Calu3 (cell line): ENCODE data around the gene FFAR2. TPM values are rescaled to one million over a fixed set of nuclear protein-coding genes. Genes with fewer than 3 reads are reported as not detected.

Experiments used
- BruUV-seq: library from RNA; stranded (reverse); fragments of 400-500 nt; replicated peaks from 2 replicates; lab custom pipeline; 2021; lab: Mats Ljungman, UMichigan
- CTCF ChIA-PET: fragments of 300-600 bp; sonication (Branson Sonifier 250); formaldehyde crosslinking; loops from one replicate; lab custom pipeline; 2022; ENCODE audit warnings: antibody characterized with exemption; lab: Charles Lee
- DNase-seq: peaks from one replicate; pipeline ENCODE4 v3.0.0; 2022
- H3K27ac Mint-ChIP-seq: one replicate; pipeline ENCODE4 v1.8.0; 2022; ENCODE audit warnings: mixed read lengths; ENCODE audit not compliant: unreplicated experiment
- H3K27me3 Mint-ChIP-seq: one replicate; pipeline ENCODE4 v1.8.0; 2022; ENCODE audit warnings: mixed read lengths; ENCODE audit not compliant: unreplicated experiment
- H3K36me3 Mint-ChIP-seq: one replicate; pipeline ENCODE4 v1.8.0; 2022; ENCODE audit warnings: mild to moderate bottlenecking, moderate library complexity, mixed read lengths; ENCODE audit not compliant: insufficient read depth, unreplicated experiment
- H3K4me1 Mint-ChIP-seq: one replicate; pipeline ENCODE4 v1.8.0; 2022; ENCODE audit warnings: mild to moderate bottlenecking, low read depth, mixed read lengths; ENCODE audit not compliant: unreplicated experiment
- H3K4me3 Mint-ChIP-seq: one replicate; pipeline ENCODE4 v1.8.0; 2022; ENCODE audit warnings: mild to moderate bottlenecking, low read depth, moderate library complexity, mixed read lengths; ENCODE audit not compliant: unreplicated experiment
- H3K9me3 Mint-ChIP-seq: one replicate; pipeline ENCODE4 v1.8.0; 2022; ENCODE audit warnings: low read depth, mixed read lengths; ENCODE audit not compliant: unreplicated experiment
- CTCF ChIP-seq: fragments of 200-600 bp; IDR thresholded peaks from one replicate; pipeline ENCODE4 v1.8.0; 2022; ENCODE audit warnings: antibody characterized with exemption; ENCODE audit not compliant: unreplicated experiment
- intact Hi-C: fragments of 100-400 bp; cut with micrococcal nuclease; formaldehyde crosslinking; loops from one replicate; pipeline ENCODE4 v1.10.0; 2022; ENCODE audit not compliant: unreplicated experiment
- total RNA-seq: library from RNA; stranded (reverse); gene quantifications from 2 replicates; pipeline ENCODE4 v1.2.3, GENCODE V29; 2022

The FFAR2 gene
- total RNA-seq, 1 experiment from 2014 or later = not detected

GRCh38 chr19:35427187-35427586, 20.9 kb upstream of the FFAR2 start:
- Mint-ChIP-seq H3K4me1 (no peaks in the 10 kb centered on the region), H3K27ac (no peak overlapping the region), H3K9me3 (no peaks in the 10 kb centered on the region), H3K27me3 (peaks cover 64% of the 10 kb centered on the region), H3K36me3 (no peaks in the 10 kb centered on the region), H3K4me3 (no peak overlapping the region)
- intact Hi-C loops = no loop called here
- CTCF ChIA-PET = interaction anchor here (0.6 to 0.8 kb wide), 3 partner anchors 19 to 31 kb away, joined by 3 to 7 read pairs (median 3); partner anchors contain the start of gene FFAR2
- DNase-seq = no peak
- TF ChIP-seq CTCF = no peak
- no TSS peak for BruUV-seq

GRCh38 chr19:35429698-35430408, 18.2 kb upstream of the FFAR2 start:
- intact Hi-C loops = no loop called here
- no peak for DNase-seq
- no peaks in the 10 kb centered on the region for H3K9me3 Mint-ChIP-seq
- no peaks in the 10 kb centered on the region for H3K36me3 Mint-ChIP-seq
- no peak overlapping the region for H3K27ac Mint-ChIP-seq
- H3K4me1 Mint-ChIP-seq = no peaks in the 10 kb centered on the region
- peaks cover 71% of the 10 kb centered on the region for H3K27me3 Mint-ChIP-seq
- H3K4me3 Mint-ChIP-seq = no peak overlapping the region
- CTCF ChIA-PET = interaction anchor here (0.7 kb wide), 1 partner anchor 9 kb away, joined by 3 read pairs; no protein-coding TSS in a partner anchor
- no TSS peak for BruUV-seq
- TF ChIP-seq CTCF = no peak

GRCh38 chr19:35430409-35431144, 17.5 kb upstream of the FFAR2 start:
- BruUV-seq = no TSS peak
- Mint-ChIP-seq H3K27ac (no peak overlapping the region), H3K27me3 (peaks cover 64% of the 10 kb centered on the region), H3K4me1 (no peaks in the 10 kb centered on the region), H3K4me3 (no peak overlapping the region), H3K9me3 (no peaks in the 10 kb centered on the region), H3K36me3 (no peaks in the 10 kb centered on the region)
- no peak for TF ChIP-seq CTCF
- DNase-seq = no peak
- intact Hi-C loops = no loop called here
- CTCF ChIA-PET = interaction anchor here (0.5 to 0.7 kb wide), 2 partner anchors 123 to 416 kb away, joined by 3 to 6 read pairs; no protein-coding TSS in a partner anchor

- Mint-ChIP-seq H3K4me3 (no peak overlapping the region), H3K27ac (no peak overlapping the region), H3K36me3 (no peaks in the 10 kb centered on the region), H3K27me3 (peaks cover 58% of the 10 kb centered on the region), H3K9me3 (no peaks in the 10 kb centered on the region), H3K4me1 (peaks cover 6% of the 10 kb centered on the region)
- CTCF ChIA-PET = interaction anchor here (0.5 to 0.8 kb wide), 4 partner anchors 30 to 583 kb away, joined by 3 to 8 read pairs (median 4); partner anchors contain the start of gene ALKBH6
- TF ChIP-seq CTCF = no peak
- BruUV-seq = no TSS peak
- intact Hi-C loops = no loop called here
- no peak for DNase-seq
These were observed 16.8 kb upstream of the FFAR2 start for GRCh38 chr19:35431145-35431807.
